Adrenal gland (tissue), 5 donors: ENCODE measurements around the gene ATP8A2.

ENCODE experiments used
- POLR2A ChIP-seq, 2 donors: fragments of 450-650 bp; IDR thresholded peaks; one replicate each; pipeline ENCODE4 v1.6.1; 2017; ENCODE audit warnings: antibody characterized with exemption in 2 of 2, mild to moderate bottlenecking in 2 of 2, moderate library complexity in 1 of 2
- TF ChIP-seq, protein P1 (sequence below), 6 experiments: fragments of 450-650 bp in 4 of 6; fragments of 200-600 bp in 2 of 6; sonication (generic) in 1 of 6; IDR thresholded peaks; 1 replicate in 5 of 6; 2 replicates in 1 of 6; pipeline versions ENCODE4 v1.5.1 to v1.8.0; 2016 to 2021; ENCODE audit warnings: antibody characterized with exemption in 6 of 6, mild to moderate bottlenecking in 2 of 6, moderate library complexity in 1 of 6
- donor health status: DM: no; HTN: no; CAD: no.

DNA sequence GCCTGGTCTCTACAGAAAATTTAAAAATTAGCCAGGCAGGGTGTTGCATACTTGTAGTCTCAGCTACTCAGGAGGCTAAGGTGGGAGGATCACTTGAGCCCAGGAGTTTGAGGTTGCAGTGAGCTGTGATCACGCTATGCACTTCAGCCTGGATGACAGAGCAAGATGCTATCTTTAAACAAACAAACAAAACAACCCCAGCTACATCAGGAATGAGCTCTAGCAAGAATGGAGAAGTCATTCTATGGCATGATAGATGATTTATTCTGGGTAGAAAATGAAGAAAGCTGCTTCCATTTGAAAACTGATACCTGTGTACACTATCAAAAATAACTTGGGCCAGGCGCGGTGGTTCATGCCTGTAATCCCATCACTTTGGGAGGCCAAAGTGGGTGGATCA lies 695.8 kb downstream of the ATP8A2 start:
- TF ChIP-seq, protein P1, sequence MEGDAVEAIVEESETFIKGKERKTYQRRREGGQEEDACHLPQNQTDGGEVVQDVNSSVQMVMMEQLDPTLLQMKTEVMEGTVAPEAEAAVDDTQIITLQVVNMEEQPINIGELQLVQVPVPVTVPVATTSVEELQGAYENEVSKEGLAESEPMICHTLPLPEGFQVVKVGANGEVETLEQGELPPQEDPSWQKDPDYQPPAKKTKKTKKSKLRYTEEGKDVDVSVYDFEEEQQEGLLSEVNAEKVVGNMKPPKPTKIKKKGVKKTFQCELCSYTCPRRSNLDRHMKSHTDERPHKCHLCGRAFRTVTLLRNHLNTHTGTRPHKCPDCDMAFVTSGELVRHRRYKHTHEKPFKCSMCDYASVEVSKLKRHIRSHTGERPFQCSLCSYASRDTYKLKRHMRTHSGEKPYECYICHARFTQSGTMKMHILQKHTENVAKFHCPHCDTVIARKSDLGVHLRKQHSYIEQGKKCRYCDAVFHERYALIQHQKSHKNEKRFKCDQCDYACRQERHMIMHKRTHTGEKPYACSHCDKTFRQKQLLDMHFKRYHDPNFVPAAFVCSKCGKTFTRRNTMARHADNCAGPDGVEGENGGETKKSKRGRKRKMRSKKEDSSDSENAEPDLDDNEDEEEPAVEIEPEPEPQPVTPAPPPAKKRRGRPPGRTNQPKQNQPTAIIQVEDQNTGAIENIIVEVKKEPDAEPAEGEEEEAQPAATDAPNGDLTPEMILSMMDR (IDR thresholded peaks at IDR 0.05), result no peak
- TF ChIP-seq POLR2A (IDR thresholded peaks at IDR 0.05), result no peak
